Astrocyte (in vitro differentiated cells and primary cell): ENCODE measurements around the gene ABCD4.

Source experiments
- EZH2 ChIP-seq: IDR thresholded peaks from 2 replicates; pipeline ENCODE4 v1.6.1; 2012; ENCODE audit warnings: mild to moderate bottlenecking, low read length, inconsistent platforms; ENCODE audit not compliant: insufficient read depth
- TF ChIP-seq, protein P1 (sequence below): IDR thresholded peaks from 2 replicates; pipeline ENCODE4 v1.5.1; 2011; ENCODE audit warnings: low read depth, mild to moderate bottlenecking, inconsistent platforms, low read length, moderate library complexity; ENCODE audit not compliant: insufficient read depth

DNA sequence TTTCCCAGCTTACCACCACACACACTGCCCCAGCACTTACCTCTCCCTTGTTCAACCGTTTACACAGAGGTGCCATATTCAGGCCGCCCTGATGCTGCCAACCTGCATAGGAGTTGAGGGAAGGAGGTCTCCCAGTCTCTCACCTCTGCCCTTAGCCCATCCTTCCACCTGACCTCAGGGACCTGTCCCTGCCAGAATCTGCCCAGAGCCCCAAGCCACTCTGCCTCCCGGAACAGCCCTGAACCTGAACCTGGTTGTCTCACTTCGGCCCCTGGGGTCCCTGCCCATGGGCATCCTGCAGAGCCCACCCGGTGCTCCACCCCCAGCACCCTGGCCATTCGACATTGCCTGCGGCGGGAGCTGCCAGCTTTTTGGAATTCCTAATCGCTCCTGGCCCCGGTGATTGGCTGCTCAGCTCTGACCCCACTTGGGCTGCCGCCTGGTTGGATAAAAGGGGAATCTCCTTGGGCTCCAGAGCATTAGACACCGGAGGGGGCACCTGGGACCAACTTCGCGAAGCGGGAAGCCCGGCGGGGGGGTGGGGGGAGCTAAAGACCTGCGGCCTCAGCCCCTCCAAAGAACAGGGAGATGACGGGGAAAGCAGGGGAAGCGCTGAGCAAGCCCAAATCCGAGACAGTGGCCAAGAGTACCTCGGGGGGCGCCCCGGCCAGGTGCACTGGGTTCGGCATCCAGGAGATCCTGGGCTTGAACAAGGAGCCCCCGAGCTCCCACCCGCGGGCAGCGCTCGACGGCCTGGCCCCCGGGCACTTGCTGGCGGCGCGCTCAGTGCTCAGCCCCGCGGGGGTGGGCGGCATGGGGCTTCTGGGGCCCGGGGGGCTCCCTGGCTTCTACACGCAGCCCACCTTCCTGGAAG lies 63.5 kb downstream of the ABCD4 start, which contains the start of gene VSX2:
- TF ChIP-seq, protein P1, sequence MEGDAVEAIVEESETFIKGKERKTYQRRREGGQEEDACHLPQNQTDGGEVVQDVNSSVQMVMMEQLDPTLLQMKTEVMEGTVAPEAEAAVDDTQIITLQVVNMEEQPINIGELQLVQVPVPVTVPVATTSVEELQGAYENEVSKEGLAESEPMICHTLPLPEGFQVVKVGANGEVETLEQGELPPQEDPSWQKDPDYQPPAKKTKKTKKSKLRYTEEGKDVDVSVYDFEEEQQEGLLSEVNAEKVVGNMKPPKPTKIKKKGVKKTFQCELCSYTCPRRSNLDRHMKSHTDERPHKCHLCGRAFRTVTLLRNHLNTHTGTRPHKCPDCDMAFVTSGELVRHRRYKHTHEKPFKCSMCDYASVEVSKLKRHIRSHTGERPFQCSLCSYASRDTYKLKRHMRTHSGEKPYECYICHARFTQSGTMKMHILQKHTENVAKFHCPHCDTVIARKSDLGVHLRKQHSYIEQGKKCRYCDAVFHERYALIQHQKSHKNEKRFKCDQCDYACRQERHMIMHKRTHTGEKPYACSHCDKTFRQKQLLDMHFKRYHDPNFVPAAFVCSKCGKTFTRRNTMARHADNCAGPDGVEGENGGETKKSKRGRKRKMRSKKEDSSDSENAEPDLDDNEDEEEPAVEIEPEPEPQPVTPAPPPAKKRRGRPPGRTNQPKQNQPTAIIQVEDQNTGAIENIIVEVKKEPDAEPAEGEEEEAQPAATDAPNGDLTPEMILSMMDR, result no peak
- no peak for TF ChIP-seq EZH2
